Uterus (tissue), 4 donors: ENCODE measurements around the gene ASIC3. TPM values are rescaled to one million over a fixed set of nuclear protein-coding genes. Genes with fewer than 3 reads are reported as not detected.

Experiments
- DNase-seq, 2 donors: peaks; one replicate each; pipeline ENCODE4 v3.0.0-alpha.2; 2019 to 2020
- H3K27ac ChIP-seq, 2 donors: fragments of 200-600 bp; sonication (generic); 1 replicate in 1 of 2; 2 replicates in 1 of 2; pipeline ENCODE4 v1.5.1; 2016 to 2018
- H3K27me3 ChIP-seq, 2 donors: fragments of 200-600 bp; sonication (generic); one replicate each; pipeline ENCODE4 v1.5.1; 2018 to 2019; ENCODE audit warnings: control low read depth in 1 of 2
- H3K36me3 ChIP-seq, 2 donors: fragments of 200-600 bp; sonication (generic); one replicate each; pipeline ENCODE4 v1.5.1; 2019; ENCODE audit warnings: control low read depth in 1 of 2
- H3K4me1 ChIP-seq, 2 donors: fragments of 200-600 bp; sonication (generic); one replicate each; pipeline ENCODE4 v1.5.1; 2018 to 2019; ENCODE audit warnings: control low read depth in 1 of 2
- H3K4me3 ChIP-seq, 2 donors: fragments of 200-600 bp; sonication (generic); 1 replicate in 1 of 2; 2 replicates in 1 of 2; pipeline ENCODE4 v1.5.1; 2018 to 2019; ENCODE audit warnings: mild to moderate bottlenecking in 1 of 2
- H3K9me3 ChIP-seq, 2 donors: fragments of 200-600 bp; sonication (generic); one replicate each; pipeline ENCODE4 v1.5.1; 2019; ENCODE audit warnings: control low read depth in 1 of 2
- POLR2A ChIP-seq, 2 donors: fragments of 450-650 bp; IDR thresholded peaks; one replicate each; pipeline ENCODE4 v1.6.1; 2016; ENCODE audit warnings: antibody characterized with exemption in 2 of 2, mild to moderate bottlenecking in 1 of 2, moderate library complexity in 1 of 2
- intact Hi-C: fragments of 100-400 bp; cut with DNase I; formaldehyde crosslinking; loops from one replicate; pipeline ENCODE4 v1.15.1; 2023; ENCODE audit warnings: low total_unique reads
- total RNA-seq, 4 donors: library from RNA; depleted of rRNA in 3 of 4; stranded (reverse); fragments of >200 nt in 3 of 4; gene quantifications; one replicate each; pipeline versions ENCODE4 v1.1.0 to v1.2.4, GENCODE V29; 2014 to 2023
- TF ChIP-seq, protein P1 (sequence below), 4 experiments: fragments of 200-600 bp in 2 of 4; fragments of 450-650 bp in 2 of 4; sonication (generic) in 2 of 4; IDR thresholded peaks; one replicate each; pipeline ENCODE4 v1.5.1; 2016 to 2019; ENCODE audit warnings: antibody characterized with exemption in 4 of 4, mild to moderate bottlenecking in 2 of 4, moderate library complexity in 1 of 4
- donor health status: DM: yes; HTN: yes; CAD: no.

ASIC3 gene
- total RNA-seq, 4 donors from 2014 or later = 1.0 to 16.8 (median 1.3) TPM; not detected in 1

DNA sequence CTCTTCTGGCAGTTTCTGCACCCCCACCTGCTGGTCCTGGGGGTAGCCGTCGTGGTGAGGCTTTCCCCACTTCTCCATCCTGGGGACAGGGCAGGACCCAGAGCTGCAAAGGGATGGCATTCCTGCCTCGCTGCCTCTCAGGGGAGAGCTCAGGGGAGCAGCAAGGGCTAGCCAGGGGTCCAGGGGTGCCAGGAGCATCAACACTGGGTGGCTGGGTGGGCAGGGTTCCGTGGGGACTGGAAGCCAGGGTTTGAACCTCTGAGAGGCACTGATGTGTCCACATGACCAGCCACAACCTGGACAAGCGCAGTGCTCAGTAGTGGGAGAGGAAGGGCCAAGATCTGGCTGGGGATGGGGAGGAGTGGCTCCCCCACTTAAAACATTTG lies 14.5 kb upstream of the ASIC3 start:
- Histone ChIP-seq H3K27me3 (no peaks in the 10 kb centered on the region), H3K4me3 (no peak overlapping the region), H3K27ac (no peak overlapping the region), H3K36me3 (no peaks in the 10 kb centered on the region), H3K9me3 (no peaks in the 10 kb centered on the region), H3K4me1 (peaks cover 0 to 12% of the 10 kb centered on the region in 2 donors)
- intact Hi-C loops = no loop called here
- DNase-seq = no peak
- no peak for TF ChIP-seq POLR2A (IDR thresholded peaks at IDR 0.05)
- TF ChIP-seq, protein P1, sequence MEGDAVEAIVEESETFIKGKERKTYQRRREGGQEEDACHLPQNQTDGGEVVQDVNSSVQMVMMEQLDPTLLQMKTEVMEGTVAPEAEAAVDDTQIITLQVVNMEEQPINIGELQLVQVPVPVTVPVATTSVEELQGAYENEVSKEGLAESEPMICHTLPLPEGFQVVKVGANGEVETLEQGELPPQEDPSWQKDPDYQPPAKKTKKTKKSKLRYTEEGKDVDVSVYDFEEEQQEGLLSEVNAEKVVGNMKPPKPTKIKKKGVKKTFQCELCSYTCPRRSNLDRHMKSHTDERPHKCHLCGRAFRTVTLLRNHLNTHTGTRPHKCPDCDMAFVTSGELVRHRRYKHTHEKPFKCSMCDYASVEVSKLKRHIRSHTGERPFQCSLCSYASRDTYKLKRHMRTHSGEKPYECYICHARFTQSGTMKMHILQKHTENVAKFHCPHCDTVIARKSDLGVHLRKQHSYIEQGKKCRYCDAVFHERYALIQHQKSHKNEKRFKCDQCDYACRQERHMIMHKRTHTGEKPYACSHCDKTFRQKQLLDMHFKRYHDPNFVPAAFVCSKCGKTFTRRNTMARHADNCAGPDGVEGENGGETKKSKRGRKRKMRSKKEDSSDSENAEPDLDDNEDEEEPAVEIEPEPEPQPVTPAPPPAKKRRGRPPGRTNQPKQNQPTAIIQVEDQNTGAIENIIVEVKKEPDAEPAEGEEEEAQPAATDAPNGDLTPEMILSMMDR (IDR thresholded peaks at IDR 0.05) = no peak

DNA sequence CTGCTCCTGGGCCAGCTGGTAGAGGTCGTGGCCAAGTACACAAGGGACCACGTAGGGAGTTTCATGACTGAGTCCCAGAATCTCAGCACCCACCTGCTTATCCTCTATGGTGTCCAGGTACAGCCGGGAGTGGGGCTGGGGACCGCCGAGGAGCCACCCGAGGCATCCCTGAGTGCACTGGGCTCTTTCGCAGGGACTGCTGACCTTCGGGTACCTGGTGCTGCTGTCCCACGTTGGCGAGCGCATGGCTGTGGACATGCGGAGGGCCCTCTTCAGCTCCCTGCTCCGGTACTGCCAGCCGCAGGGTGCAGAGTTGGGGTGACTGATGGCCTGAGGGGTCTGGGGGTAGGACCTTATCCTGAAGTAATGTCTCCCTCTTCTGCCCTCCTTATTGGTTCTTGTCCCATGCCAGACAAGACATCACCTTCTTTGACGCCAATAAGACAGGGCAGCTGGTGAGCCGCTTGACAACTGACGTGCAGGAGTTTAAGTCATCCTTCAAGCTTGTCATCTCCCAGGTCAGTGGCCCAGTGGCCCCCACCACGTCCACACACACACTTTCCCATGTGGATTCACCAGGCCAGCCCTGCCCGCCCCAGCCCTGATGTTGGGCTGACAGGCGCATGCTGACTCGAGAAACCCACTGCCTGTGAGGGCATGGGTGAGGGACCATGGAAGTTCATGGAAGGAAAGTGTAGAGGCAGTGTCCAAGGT lies 13.9 kb upstream of the ASIC3 start:
- intact Hi-C loops = no loop called here
- H3K4me1 ChIP-seq = peaks cover 4 to 11% of the 10 kb centered on the region in 2 donors
- no peaks in the 10 kb centered on the region for H3K9me3 ChIP-seq

DNA sequence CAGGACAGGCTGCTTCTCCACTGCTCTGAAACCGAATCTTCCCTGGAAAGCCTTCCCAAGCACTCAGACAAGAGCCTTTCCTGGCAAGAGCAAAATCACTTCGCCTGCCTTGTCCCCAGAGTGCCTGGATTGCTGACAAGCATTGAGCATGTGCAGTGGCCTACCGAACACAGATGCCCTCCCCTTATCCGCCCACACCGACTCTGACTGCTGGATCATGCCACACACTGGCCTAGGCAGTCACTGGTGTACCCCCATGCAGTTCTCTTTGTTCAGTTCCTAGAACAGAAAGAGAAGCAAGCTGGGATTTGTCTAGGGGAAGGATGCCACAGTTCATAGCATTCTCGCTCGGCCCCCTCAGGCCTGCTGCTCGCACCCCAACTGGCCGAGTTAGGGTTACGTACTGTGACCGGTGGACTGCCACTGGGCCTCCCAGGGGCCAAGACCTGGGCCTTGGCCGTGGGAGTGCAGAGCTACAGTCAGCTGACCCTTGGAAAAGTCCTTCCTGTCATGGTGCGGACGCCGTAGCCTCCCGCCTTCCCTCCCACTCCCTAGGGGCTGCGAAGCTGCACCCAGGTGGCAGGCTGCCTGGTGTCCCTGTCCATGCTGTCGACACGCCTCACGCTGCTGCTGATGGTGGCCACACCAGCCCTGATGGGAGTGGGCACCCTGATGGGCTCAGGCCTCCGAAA lies 13.2 kb upstream of the ASIC3 start:
- H3K4me1 ChIP-seq = peaks cover 7 to 11% of the 10 kb centered on the region in 2 donors
- intact Hi-C loops = no loop called here
- H3K27me3 ChIP-seq = no peaks in the 10 kb centered on the region
- TF ChIP-seq, protein P1 (IDR thresholded peaks at IDR 0.05) = no peak
- no peak for TF ChIP-seq POLR2A (IDR thresholded peaks at IDR 0.05)
- no peak for DNase-seq
- no peaks in the 10 kb centered on the region for H3K36me3 ChIP-seq
- no peak overlapping the region for H3K4me3 ChIP-seq
- H3K27ac ChIP-seq = no peak overlapping the region
- H3K9me3 ChIP-seq = no peaks in the 10 kb centered on the region

More for the DNA sequence above, 13.9 kb upstream of the ASIC3 start:
- DNase-seq = no peak
- Histone ChIP-seq H3K4me3 (no peak overlapping the region), H3K27ac (no peak overlapping the region), H3K36me3 (no peaks in the 10 kb centered on the region), H3K27me3 (no peaks in the 10 kb centered on the region)
- TF ChIP-seq, protein P1 (IDR thresholded peaks at IDR 0.05) = no peak
- no peak for TF ChIP-seq POLR2A (IDR thresholded peaks at IDR 0.05)

DNA sequence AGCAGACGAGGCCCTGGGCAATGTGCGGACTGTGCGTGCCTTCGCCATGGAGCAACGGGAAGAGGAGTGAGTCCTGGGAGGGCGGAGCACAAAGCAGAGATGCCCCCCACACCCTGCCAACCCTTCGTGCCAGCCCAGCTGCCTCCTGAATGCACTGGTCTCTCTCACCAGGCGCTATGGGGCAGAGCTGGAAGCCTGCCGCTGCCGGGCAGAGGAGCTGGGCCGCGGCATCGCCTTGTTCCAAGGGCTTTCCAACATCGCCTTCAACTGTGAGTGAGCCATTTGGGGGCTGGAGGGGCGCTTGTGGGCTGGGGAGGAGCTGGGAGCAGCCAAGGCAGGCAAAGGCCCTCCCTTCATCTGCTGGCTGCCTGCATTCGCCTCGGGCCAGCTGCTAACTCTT lies 12.4 kb upstream of the ASIC3 start:
- Histone ChIP-seq H3K27me3 (no peaks in the 10 kb centered on the region), H3K4me1 (peaks cover 7 to 11% of the 10 kb centered on the region in 2 donors), H3K4me3 (no peak overlapping the region), H3K27ac (no peak overlapping the region), H3K9me3 (no peaks in the 10 kb centered on the region), H3K36me3 (no peaks in the 10 kb centered on the region)
- TF ChIP-seq, protein P1 (IDR thresholded peaks at IDR 0.05) = no peak
- no peak for TF ChIP-seq POLR2A (IDR thresholded peaks at IDR 0.05)
- no peak for DNase-seq
- intact Hi-C loops = no loop called here
